GM21737 (cell line): Measurements from ENCODE around the gene TRIM68.

ENCODE experiments used
- ATAC-seq: cut with Tn5 transposase; IDR thresholded peaks from one replicate; pipeline ENCODE4 v1.9.1; 2021; ENCODE audit warnings: mild to moderate bottlenecking, moderate library complexity; ENCODE audit not compliant: unreplicated experiment

The TRIM68 gene, protein sequence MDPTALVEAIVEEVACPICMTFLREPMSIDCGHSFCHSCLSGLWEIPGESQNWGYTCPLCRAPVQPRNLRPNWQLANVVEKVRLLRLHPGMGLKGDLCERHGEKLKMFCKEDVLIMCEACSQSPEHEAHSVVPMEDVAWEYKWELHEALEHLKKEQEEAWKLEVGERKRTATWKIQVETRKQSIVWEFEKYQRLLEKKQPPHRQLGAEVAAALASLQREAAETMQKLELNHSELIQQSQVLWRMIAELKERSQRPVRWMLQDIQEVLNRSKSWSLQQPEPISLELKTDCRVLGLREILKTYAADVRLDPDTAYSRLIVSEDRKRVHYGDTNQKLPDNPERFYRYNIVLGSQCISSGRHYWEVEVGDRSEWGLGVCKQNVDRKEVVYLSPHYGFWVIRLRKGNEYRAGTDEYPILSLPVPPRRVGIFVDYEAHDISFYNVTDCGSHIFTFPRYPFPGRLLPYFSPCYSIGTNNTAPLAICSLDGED

DNA sequence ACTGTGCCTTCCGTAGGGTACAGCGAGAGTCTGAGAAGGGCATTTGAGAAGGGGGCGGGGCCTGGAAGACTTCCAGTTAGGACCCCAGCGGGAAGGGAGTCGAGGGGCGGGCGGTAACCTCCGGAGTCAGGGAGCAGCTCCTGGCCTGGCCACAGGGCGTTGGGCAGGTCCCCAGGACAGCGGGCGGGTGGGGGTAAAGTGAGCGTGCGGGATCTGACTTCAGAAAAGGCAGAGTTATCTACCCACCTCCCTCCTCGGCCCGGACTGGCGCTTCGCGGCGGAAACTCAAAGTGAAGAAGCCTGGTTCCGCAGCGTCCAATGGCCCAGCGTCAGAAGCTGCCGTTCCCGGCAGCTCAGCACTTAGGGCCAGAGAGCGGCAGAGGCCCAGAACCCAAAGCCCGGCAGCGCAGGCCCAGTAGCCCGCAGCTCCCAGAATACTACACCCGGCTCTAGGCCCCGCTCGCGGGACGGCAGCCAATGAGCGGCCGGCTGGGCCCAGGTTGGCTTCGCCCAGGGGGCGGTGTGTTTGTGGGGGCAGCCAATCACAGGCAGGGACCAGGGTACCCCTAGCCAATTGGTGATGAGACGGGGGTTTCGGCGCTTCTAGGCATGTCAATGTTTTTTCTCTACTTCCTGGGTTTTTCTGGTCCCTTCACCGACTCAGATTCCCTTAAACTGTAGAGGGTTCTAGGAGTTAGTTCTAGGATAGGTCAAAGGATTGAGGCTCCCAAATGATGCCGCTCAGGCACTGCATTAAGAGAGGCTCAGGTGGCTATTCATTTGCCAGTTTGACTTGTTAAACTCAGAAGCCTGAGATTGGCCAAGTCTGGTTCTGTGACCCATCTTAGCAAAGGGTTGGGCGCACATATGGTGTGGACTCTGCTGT, at the start of gene TRIM68:
TSS of gene TRIM68 (minus strand) at position 451 of the 886 bp plus-strand sequence. CDS start 2,727 bp downstream, outside the sequence.
- peak; percentile 100 for ATAC-seq

DNA sequence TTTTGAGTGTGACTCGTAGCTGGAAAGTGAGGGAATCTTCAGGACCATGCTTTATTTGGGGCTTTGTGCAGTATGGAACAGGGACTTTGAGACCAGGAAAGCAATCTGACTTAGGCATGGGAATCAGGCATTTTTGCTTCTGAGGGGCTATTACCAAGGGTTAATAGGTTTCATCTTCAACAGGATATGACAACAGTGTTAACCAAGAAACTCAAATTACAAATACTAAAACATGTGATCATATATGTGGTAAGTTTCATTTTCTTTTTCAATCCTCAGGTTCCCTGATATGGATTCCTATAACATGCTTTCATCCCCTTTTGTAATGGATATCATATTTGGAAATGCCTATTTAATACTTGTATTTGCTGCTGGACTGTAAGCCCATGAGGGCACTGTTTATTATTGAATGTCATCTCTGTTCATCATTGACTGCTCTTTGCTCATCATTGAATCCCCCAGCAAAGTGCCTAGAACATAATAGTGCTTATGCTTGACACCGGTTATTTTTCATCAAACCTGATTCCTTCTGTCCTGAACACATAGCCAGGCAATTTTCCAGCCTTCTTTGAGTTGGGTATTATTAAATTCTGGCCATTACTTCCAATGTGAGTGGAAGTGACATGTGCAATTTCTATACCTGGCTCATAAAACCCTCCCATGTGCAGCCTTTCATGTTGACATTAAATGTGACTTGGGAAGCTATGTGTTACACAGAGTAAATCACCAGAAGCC, 46.8 kb upstream of the TRIM68 start:
- no peak for ATAC-seq

DNA sequence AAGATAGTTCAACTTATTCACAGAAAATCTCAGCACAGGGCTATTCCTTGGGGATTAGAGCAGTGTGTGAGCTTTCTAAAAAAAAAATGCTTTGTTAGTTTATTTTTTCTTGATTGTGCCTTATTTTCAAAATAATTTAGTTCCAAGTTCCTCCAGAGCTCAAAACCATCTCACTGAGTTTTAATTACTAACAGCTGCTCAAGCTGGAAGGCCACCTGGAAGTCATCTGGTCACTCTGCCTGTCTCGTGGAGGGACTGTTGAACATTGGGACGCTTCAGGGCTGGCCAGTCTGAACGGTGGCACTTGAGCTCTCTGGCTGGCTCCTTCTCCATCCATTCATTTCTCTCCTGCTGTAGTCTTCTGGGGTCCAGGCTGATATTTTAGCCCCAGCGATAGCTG, 39.7 kb upstream of the TRIM68 start:
- ATAC-seq = no peak

- no peak for ATAC-seq
Observed at GRCh38 chr11:4645974-4646373, 37.9 kb upstream of the TRIM68 start.

- no peak for ATAC-seq
Observed at GRCh38 chr11:4644233-4644632, 36.2 kb upstream of the TRIM68 start.

DNA sequence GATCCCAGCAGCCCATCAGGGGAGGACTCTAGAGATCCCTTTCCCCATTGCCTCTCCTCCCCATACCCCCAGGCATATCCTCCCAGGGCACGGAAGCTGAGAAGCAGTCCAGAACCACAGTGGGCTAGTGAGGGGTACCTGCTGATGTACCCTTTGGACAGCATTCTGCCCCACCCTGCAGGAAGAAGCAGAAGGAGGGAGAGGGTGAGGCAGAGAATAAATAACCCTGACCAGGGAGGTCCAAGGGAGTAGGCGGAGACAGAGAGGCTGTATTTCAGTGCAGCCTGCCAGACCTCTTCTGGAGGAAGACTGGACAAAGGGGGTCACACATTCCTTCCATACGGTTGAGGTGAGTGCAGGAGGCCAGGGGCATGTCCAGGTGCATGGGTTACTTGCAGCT, 35.7 kb upstream of the TRIM68 start, which contains the start of gene OR51E1:
TSS of gene OR51E1 (plus strand) at position 301 of the 400 bp plus-strand sequence. CDS start 8,545 bp downstream, outside the sequence.
- no peak for ATAC-seq

GRCh38 chr11:4643076-4643475, 35.0 kb upstream of the TRIM68 start:
- no peak for ATAC-seq

GRCh38 chr11:4642043-4642442, 34.0 kb upstream of the TRIM68 start:
- ATAC-seq = no peak

- no peak for ATAC-seq
Observed at GRCh38 chr11:4641501-4641900, 33.5 kb upstream of the TRIM68 start.

DNA sequence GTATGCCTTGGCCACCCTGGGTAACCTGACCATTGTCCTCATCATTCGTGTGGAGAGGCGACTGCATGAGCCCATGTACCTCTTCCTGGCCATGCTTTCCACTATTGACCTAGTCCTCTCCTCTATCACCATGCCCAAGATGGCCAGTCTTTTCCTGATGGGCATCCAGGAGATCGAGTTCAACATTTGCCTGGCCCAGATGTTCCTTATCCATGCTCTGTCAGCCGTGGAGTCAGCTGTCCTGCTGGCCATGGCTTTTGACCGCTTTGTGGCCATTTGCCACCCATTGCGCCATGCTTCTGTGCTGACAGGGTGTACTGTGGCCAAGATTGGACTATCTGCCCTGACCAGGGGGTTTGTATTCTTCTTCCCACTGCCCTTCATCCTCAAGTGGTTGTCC, 31.9 kb upstream of the TRIM68 start:
- ATAC-seq = no peak

- no peak for ATAC-seq
Observed at GRCh38 chr11:4637662-4638047, 29.6 kb upstream of the TRIM68 start.

GRCh38 chr11:4636962-4637661, 29.1 kb upstream of the TRIM68 start, which contains the start of gene OR51D1:
Gene OR51D1 (plus strand): TSS chr11:4637477. CDS start chr11:4639791, 2,314 bp downstream.
- peak; percentile 80 for ATAC-seq

GRCh38 chr11:4636136-4636535, 28.1 kb upstream of the TRIM68 start:
- no peak for ATAC-seq

- ATAC-seq = no peak
Observed at GRCh38 chr11:4626207-4627099, 18.4 kb upstream of the TRIM68 start.

DNA sequence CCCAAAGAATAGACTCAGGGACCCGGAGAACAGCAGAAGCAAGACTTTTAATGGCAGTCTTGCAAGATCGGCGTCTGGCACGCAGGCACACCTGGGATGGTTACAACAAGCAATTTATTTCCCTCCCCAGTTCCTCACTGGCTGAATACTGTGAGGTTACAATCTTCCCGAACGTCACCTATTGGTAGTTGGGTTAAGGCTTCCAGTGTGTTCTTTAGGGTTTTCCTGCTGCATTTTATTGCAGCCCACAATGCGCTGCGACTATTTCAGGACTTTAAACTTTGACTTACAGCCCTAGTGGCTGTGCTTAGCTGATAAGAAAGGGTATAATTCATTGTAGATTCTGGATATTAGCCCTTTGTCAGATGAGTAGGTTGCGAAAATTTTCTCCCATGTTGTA, 11.5 kb upstream of the TRIM68 start:
- no peak for ATAC-seq

- ATAC-seq = no peak
Observed at GRCh38 chr11:4615856-4616444, 7.9 kb upstream of the TRIM68 start.

DNA sequence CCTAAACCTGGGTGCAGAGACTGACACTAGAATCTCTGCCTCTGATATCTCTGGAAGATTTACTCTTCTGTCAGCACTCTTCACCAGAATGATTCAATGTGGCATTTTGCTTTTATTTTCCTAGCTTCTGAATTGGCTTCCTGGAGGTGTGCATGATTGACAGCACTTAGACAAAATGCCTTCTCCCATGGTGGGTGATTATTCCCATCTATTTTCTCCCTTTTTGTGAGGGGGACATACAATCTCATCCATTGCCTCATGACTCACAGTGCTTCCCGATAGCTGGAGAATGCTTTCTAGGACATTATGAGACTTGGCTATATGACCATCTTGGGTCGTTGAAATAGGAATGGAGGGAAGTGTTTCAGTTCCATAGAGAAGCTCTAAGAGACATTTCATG, 4.0 kb upstream of the TRIM68 start:
- ATAC-seq = no peak

DNA sequence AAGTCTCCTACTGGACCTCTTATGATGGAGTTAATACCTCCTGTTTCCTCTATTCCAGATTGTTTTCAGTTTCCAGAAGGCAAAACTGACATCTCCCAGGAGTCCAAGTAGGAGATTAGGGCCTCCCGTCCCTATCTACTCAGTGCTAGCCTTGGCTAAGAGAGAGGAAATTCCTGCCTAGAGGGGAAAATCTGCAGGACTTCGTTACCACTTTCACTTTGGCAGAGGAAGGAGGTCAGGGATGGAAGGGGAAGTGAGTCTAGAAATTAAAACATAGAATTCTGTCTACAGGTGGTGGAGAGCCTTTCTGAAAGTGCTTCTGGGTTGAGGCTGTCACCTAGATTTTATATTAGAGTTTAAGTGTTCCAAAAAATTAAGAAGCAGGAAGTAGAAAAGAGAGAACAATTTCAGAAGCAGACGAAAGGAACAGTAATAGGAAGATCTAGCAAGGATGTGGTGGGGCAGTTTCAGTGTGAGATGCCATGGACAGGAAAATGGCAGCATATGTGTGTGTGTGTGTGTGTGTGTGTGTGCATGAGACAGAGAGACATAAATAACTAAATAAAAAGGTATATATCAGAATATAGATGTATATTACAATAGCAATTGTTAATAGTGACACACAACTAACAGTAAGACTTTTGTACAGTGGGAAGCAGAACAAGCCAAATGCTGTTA, 2.4 kb upstream of the TRIM68 start:
- ATAC-seq = no peak
